Measurements from ENCODE around the gene ZNF578.
"Not testable (repeated sequence)": the region's sequence is repeated elsewhere in the genome, so short reads cannot be mapped to it uniquely, and the experiment has no call there.

The ZNF578 gene

DNA sequence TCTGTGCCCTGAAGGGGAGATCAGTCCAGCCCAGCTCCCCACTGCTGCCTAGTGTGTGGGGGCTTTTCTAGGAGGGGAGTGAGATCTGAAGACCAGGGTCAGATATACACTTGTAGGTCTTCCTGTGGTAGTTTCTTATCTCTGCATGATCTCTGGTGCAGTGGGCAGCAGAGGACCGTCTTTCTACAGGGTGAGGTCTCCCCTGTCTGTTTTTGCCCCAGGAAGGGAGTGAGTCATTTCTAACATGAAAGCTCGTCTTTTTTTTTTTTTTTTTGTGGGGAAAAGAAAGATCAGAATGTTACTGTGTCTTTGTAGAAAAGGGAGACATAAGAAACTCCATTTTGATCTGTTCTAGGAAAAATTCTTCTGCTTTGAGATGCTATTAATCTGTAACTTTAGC lies 65.3 kb downstream of the ZNF578 start:
- no peak for DNase-seq

DNA sequence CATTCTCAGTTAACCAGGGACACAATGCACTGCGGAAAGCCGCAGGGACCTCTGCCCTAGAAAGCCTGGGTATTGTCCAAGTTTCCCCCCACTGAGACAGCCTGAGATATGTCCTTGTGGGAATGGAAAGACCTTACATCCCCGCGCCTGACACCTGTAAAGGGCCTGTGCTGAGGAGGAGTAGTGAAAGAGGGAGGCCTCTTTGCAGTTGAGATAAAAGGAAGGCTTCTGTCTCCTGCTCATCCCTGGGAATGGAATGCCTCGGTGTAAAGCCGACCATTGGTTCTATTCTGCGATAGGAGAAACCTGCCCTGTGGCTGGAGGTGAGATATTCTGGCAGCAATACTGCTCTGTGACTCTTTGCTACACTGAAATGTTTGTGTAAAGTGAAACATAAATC lies 65.8 kb downstream of the ZNF578 start:
- DNase-seq, result not testable (repeated sequence)

DNA sequence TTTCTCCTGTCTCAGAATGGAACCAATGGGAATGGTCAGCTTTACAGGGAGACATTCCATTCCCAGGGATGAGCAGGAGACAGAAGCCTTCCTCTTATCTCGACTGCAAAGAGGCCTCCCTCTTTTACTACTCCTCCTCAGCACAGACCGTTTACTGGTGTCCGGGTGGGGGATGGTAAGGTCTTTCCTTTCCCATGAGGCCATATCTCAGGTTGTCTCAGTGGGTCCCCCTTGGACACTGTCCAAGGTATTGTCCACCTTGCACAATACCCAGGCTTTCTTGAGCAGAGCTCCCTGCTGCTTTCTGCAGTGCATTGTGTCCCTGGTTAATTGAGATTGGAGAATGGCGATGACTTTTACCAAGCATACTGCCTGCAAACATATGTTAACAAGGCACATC lies 66.7 kb downstream of the ZNF578 start:
- DNase-seq, result no peak

DNA sequence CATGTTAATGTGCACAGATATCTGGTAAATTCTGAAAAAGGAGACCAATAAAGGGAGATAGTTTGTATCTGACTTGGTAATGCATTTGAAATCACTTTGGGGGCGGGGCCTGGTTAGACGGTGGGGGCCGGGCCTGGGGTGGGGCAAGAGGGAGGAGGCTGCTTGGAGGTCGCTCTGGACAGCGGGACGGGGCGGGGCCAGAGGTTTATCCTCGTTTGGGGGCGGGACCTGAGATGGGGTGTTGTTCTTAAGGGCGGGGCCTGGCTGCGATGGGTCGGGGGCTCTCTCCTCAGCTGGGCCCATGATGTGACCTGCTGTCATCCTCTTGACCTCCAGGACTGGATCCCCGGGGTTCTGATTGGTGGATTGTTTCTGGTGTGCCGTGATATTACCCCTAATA lies 69.2 kb downstream of the ZNF578 start:
- no peak for DNase-seq

DNA sequence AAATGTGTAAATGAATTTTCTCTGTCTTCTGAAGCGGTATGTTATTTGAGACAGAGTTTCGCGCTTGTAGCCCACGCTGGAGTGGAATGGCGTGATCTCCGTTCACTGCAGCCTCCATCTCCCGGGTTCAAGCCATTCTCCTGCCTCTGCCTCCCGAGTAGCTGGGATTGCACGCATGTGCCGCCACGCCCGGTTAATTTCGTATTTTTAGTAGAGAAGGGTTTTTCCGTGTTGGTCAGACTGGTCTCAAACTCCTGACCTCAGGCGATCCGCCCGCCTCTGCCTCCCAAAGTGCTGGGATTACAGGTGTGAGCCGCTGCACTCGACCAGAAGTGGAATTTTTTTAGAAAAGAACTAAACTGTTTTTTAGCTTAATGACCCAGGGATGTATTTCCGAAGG lies 70.7 kb downstream of the ZNF578 start:
- no peak for DNase-seq

DNA sequence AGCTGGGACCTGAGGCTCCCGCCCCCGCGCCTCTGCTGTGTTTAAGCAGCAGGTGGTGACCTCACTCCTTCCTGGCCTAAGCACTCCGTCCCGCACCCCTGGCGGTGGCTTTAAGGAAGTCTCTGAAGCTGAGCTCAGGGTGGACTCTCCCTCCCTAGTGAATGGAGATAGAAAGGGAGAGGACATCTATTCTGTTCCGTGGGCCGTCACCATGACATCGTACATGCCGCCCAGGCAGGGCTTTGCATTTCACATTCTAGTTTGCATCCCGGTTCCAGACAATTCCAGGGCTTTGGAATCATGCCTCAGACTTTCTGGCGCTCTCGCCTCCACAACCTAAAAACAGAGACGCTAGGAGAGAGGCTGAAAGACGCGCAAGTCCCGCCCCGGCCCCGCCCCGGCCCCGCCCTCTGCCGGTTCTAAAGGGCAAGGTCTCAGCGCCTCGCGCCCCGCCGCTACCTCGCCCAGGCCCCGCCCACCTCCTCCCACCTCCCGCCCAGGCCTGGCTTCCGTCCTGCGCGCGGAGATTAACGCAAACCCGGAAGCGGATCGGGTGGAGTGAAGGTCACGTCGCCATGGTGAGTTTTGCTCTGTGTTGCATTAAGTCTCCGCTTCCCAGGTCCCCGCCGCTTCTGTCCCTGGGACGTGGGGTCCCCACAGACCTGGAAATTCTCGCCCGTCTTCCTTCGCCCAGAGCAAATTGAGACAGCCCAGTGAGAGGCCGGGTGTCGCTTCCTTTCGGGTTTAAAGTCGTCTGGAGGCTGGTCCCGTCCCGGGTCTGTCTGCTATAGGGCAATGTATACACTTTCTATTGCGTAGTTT lies 74.0 kb downstream of the ZNF578 start, which contains the start of gene ZNF808:
Gene ZNF808 (plus strand): TSS at position 535 of the 822 bp plus-strand sequence. CDS start 15,617 bp downstream, outside the sequence.
- DNase-seq, result no peak

DNA sequence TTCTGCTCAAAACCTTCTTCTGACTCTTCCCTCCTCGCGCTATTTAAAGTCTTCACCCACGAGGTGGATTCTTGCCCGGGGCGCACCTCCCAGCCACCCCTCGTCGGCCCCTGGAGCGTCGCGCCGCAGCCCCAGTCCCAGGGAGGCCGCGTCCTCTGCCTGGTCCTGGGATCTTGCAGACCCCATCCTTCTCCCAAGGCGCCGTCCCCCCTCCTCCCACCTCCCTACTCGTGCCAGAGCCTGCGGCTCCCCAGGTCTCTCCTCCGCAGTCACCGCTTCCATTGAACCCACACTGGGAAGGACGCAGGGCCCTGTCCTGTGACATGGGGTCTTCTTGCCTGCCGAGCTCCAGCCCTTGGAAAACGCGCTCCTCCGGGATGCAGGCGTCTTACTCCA lies 74.6 kb downstream of the ZNF578 start:
- DNase-seq, result no peak

DNA sequence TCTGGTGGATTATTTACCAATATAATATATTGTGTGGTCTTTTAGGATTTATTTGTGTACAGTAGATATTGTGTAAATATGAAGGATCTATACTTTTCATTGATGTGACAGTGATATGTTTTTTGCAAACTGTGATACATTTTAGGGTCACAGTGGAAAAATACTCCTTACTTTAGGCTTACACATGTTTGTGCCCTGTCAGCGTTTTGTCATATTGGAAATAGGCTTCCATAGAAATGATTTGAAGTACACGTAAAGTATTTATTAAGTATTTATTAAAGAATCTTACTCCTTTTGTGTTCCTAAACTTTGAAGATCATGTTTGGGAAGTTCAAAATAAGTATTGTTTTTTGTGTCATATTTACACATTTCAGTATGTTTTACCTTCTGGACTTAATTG lies 79.1 kb downstream of the ZNF578 start:
- DNase-seq, result no peak

DNA sequence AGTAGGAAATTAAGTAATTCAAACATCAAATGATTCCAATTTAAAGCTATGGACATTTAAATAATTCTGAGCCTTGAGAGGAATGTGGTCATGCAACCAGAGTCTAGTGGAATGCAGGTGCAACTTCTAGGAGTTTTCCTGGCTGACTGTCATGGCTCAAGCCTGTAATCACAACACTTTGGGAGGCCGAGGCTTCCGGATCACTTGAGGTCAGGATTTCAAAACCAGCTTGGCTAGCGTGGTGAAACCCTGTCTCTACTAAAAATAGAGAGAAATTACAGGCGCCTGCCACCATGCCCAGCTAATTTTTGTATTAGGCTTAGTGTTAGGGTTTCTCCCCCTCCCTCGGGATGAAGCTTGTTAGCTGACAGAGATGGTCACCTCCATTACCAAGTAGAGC lies 80.5 kb downstream of the ZNF578 start:
- DNase-seq, result no peak

DNA sequence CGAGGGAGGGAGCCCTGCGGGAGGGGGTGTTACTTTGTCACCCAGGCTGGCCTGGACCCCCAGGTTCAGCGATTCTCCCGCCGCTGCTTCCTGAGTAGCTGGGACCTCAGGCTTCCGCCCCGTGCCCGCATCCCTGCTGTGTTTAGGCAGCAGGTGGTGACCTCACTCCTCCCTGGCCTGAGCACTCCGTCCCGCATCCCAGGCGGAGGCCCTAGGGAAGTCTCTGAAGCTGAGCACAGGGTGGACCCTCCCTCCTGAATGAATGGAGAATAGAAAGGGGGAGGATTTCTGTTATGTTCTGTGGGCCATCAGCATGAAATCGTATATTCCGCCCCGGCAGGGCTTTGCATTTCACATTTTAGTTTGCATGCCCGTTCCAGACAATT lies 82.0 kb downstream of the ZNF578 start:
- DNase-seq, result not testable (repeated sequence)

DNA sequence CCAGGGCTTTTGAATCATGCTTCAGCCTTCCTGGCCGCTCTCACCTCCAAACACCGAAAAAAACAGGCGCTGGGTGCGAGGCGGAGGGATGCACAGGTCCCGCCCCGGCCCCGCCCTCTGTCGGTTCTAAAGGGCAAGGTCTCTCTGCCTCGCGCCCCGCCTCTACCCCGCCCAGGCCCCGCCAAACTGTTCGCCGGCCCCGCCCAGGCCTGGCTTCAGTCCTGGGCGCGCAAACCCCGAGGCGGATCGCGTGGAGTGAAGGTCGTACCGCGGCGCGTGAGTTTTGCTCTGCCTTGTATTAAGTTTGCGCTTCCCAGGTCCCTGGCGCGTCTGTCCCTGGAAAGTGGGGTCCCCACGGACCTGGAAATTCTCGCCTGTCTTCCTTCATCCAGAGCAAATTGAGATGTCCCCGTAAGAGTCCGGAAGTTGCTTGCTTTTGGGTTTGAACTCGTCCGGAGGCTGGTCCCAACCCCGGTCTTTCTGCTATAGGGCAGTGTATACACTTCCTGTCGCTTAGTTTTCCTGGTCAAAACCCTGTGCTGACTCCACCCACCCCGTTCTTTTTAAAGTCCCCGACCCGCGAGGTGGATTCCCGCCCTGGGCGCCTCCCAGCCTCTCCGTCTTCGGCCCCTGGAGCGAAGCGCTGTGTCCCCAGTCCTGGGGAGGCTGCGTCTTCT lies 82.6 kb downstream of the ZNF578 start:
- no peak for DNase-seq

DNA sequence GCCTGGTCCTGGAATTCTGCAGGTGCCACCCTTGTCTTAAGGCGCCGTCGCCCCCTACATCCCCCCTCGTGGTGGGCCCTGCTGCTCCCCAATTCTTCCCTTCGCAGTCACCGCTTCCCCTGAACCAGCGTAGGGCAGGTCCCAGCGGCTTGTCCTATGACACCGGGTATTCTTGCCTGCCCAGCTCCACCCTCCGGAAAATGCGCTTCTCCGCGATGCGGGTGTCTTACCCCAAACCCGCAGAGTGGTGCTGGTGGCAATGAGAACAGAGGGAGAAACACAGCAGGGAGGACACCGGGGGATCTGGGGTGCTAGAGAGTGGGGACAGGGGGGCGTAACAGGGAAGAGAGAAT lies 83.1 kb downstream of the ZNF578 start:
- no peak for DNase-seq

DNA sequence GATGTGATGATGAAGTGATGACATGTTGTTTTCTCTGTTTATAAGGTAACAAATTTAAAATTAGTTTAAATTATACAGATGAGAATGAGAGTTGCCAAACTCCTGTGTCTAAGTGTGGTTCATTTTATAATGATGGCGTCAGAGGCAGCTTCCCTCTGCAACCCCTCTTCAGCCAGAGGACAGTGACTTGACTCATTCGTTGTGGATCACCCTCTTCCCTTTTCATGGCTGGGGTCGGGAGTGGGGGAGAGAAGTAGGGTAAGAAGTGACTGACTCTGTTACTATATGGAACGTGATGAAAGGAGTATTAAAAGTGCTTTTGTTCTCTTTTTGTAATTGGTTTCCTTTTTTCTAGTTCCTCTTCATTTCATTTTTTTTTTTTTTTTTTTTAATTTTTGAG lies 85.5 kb downstream of the ZNF578 start:
- not testable (repeated sequence) for DNase-seq

DNA sequence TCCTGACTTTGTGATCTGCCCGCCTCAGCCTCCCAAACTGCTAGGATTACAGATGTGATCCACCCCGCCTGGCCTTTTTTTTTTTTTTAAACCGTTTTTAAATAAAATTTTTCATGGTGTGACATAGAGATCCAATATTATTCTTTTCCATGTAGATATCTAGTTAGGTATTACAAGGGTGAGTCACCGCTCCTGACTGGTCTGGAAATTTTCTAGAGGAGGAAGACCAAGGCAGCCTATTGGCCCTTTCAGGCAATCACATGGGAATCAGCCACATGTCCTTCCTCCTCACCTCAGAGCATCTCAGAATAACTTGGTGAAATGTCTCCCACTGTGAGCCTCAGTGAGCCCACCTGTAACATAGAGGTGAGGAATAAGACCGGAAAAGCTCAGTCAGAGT lies 87.8 kb downstream of the ZNF578 start:
- not testable (repeated sequence) for DNase-seq

DNA sequence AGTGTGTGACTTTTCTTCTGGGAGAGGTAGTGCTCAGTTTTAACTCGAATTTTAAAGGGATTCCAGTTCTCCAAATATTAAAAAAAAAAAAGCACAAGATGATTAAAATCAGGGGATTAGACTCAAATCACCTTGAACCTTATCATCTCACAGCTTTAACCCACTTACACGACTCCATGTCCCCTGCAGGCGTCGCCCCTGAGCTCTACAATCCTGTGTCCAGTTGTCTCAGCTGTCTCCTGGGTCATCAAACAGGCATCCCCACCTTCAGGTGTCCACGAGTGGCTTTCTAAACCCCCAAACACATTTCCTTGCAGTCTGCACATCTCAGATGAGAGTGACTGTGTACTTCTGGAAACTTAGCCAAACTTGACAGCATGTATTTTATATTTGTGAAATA lies 88.3 kb downstream of the ZNF578 start:
- no peak for DNase-seq

DNA sequence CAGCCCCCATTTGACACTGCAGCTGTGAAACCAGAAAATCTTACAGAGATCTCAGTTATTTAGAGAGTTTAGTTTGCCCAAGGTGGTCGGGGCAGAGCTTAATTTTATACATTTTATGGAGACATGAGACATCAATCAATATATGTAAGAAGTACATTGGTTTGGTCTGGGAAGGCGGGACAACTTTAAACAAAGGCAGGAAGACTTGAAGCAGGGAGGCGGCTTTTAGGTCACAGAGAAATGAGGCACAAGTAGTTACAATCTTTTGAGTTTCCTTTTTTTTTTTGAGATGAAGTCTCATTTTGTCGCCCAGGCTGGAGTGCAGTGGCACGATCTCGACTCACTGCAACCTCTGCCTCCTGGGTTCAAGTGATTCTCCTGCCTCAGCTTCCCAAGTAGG lies 89.2 kb downstream of the ZNF578 start:
- DNase-seq, result not testable (repeated sequence)

DNA sequence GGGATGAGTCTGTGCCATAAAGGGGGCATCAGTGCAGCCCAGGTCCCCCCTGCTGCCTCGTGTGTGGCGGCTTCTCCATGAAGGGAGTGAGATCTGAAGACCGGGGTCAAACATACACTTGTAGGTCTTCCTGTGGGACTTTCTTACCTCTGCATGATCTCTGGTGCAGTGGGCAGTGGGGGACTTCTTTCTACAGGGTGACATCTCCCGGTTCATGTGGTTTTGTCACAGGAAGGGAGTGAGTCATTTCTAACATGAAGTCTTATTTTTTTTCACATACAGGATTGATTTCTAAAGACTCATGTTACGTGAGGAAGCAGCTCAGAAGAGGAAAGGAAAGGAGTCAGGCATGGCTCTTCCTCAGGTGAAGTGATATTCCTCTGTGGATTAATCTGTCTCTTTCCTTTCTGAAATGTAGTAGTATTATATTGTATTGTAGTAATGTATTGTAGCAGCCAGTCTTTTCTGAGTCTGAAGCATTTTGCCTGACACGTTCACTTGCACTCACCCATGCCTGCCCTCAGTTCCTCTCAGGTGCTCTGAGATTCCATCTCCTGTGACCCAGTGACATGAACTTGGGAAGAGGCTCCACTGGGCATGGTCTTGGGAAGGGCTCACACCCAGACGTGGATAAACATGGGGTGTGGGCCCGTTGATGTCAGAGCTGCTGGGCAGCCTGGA lies 89.8 kb downstream of the ZNF578 start:
- no peak for DNase-seq

DNA sequence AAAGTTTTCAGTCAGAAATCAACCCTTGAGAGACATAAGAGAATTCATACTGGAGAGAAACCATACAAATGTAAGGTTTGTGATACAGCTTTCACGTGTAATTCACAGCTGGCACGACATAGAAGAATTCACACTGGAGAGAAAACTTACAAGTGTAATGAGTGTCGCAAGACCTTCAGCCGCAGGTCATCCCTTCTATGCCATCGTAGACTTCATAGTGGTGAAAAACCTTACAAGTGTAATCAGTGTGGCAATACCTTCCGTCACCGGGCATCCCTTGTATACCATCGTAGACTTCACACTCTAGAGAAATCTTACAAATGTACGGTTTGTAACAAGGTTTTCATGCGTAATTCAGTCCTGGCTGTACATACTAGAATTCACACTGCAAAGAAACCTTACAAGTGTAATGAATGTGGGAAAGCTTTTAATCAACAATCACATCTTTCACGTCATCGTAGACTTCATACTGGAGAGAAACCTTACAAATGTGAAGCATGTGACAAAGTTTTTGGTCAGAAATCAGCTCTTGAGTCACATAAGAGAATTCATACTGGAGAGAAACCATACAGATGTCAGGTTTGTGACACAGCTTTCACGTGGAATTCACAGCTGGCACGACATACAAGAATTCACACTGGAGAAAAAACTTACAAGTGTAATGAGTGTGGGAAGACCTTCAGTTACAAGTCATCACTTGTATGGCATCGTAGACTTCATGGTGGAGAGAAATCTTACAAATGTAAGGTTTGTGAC lies 101.0 kb downstream of the ZNF578 start:
- DNase-seq, result no peak

DNA sequence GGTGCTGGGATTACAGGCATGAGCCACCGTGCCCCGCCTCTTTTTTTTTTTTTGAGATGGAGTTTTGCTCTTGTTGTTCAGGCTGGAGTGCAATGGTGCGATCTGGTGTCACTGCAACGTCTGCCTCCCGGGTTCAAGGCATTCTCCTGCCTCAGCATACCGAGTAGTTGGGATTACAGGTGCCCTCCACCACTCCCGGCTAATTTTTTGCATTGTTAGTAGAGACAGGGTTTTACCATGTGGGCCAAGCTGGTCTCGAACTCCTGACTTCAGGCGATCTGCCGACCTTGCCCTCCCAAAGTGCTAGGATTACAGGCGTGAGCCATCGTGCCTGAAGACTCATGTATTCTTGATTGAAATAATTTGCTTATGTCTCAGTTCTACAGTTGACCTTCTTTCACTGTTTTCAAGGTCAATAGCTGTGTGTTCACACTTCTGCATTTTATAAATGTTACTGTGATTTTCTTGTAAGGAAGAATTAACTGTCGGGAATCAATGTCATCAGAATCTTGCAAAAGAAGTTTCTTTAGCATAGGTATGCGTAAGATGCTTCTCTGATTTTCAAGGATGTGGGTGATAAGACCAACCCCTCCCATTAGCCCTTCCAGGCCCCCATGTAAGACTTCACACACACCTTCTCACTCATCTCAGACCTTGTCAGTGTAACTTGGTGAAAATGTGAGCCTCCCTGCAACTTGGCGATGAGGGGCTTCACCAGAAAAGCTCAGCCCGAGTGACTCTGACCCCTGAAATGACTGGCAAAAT lies 104.1 kb downstream of the ZNF578 start:
- no peak for DNase-seq

DNA sequence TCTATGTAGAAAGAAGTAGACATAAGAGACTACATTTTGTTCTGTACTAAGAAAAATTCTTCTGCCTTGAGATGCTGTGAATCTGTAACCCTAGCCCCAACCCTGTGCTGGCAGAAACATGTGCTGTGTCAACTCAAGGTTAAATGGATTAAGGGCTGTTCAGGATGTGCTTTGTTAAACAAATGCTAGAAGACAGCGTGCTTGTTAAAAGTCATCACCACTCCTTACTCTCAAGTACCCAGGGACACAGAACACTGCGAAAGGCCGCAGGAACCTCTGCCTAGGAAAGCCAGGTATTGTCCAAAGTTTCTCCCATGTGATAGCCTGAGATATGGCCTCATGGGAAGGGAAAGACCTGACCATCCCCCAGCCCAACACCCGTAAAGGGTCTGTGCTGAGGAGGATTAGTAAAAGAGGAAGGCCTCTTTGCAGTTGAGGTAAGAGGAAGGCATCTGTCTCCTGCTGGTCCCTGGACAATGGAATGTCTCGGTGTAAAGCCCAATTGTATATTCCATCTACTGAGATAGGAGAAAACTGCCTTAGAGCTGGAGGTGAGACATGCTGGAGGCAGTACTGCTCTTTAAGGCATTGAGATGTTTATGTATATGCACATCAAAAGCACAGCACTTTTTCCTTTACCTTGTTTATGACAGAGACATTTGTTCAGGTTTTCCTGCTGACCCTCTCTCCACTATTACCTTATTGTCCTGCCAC lies 105.5 kb downstream of the ZNF578 start:
- DNase-seq, result not testable (repeated sequence)

DNA sequence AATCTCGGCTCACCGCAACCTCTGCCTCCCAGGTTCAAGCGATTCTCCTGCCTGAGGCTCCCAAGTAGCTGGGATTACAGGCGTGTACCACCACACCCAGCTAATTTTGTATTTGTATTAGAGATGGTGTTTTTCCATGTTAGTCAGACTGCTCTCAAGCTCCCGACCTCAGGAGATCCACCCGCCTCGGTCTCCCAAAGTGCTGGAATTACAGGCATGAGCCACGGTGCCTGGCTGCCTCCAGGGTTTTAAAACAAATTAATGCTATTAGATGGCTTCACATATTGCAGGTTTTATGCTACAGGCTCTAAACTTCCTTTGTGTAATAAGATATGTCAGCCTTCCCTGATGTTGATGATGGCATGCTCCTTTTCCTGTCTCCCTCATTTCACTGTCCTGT lies 108.3 kb downstream of the ZNF578 start:
- not testable (repeated sequence) for DNase-seq
